ENCODE data around the gene RERE. TPM values are rescaled to one million over a fixed set of nuclear protein-coding genes. Genes with fewer than 3 reads are reported as not detected.
A peak's percentile ranks its signal among the peaks of the same experiment; 100 is the strongest.

Gene RERE
- polyA plus RNA-seq, 1 of the 3 experiments (the other 2 are of a cell fraction), result 8.1 TPM

GRCh38 chr1:8858112-8858668 is 40.8 kb upstream of the RERE start:
- no peaks in the 10 kb centered on the region for H3K9me3 ChIP-seq
- CTCF ChIA-PET, result interaction anchor here (0.8 to 10.9 kb wide), 14 partner anchors 8 to 275 kb away, joined by 3 to 107 read pairs (median 3); partner anchors contain the start of gene ENO1
- peaks cover 33 to 45% of the 10 kb centered on the region in 2 experiments for H3K36me3 ChIP-seq (replicated peaks in 1 of 2; ENCODE audit: control insufficient read depth in 1 of 2, insufficient read depth in 2 of 2, low read length in 1 of 2)
- no peaks in the 10 kb centered on the region for H3K27me3 ChIP-seq (ENCODE audit: insufficient read depth)
- H3K4me1 ChIP-seq (ENCODE audit: control insufficient read depth in 1 of 2, insufficient read depth in 2 of 2, low read depth in 1 of 2, low read length in 1 of 2), result no peaks in the 10 kb centered on the region; a peak in 1 of 4 replicates
- no peak for DNase-seq
- 43% methylated on average over 2 of the region's 2 CpGs for WGBS (ENCODE audit: low lambda C conversion rate)
- H3K79me2 ChIP-seq (ENCODE audit: insufficient read depth), result peaks cover 19% of the 10 kb centered on the region; the same call in 1 of the 2 replicates
- H3K27ac ChIP-seq (ENCODE audit: low read depth in 2 of 2, low read length in 1 of 2), result peak overlapping the region; percentile 17 to 75; a peak in 3 of 4 replicates
- POLR2A ChIA-PET, result interaction anchor here (1.5 kb wide), 1 partner anchor 9 kb away, joined by 3 read pairs; no protein-coding TSS in a partner anchor
- peaks cover 46% of the 10 kb centered on the region for H4K20me1 ChIP-seq (ENCODE audit: insufficient read depth)
- H3F3A ChIP-seq (replicated peaks; ENCODE audit: insufficient read depth), result peaks cover 68% of the 10 kb centered on the region
- no peak overlapping the region for H2AFZ ChIP-seq (ENCODE audit: low read depth)
- H3K9ac ChIP-seq, result no peak overlapping the region
- H3K4me3 ChIP-seq (ENCODE audit: low read depth in 2 of 2, low read length in 1 of 2), result no peak overlapping the region
- no peak overlapping the region; the same call in 1 of the 2 replicates for H3K4me2 ChIP-seq
- TF ChIP-seq RCOR1 (IDR thresholded peaks at IDR 0.05; ENCODE audit: low read length) (no peak), POLR2AphosphoS5 (IDR thresholded peaks at IDR 0.05; ENCODE audit: low read depth, low read length) (peak; percentile 48), FOXM1 (IDR thresholded peaks at IDR 0.05; ENCODE audit: low read depth) (no peak), EZH2phosphoT487 (IDR thresholded peaks at IDR 0.05; ENCODE audit: borderline replicate concordance, low read depth) (no peak), JUND (IDR thresholded peaks at IDR 0.05) (peak; percentile 8; the same call in 1 of the 2 replicates), YY1 (IDR thresholded peaks at IDR 0.05; ENCODE audit: low read depth) (no peak), IRF3 (IDR thresholded peaks at IDR 0.05; ENCODE audit: low read depth, low read length) (no peak), NFIC (IDR thresholded peaks at IDR 0.05; ENCODE audit: borderline replicate concordance) (peak; percentile 18; the same call in 1 of the 2 replicates), TAF1 (IDR thresholded peaks at IDR 0.05; ENCODE audit: borderline replicate concordance, low read depth, low read length) (no peak), GATA2 (CRISPR knock-in tag; IDR thresholded peaks at IDR 0.05) (no peak), TCF12 (IDR thresholded peaks at IDR 0.05) (peak; percentile 54), CHD2 (IDR thresholded peaks at IDR 0.05; ENCODE audit: low read length, partially characterized antibody) (no peak), GABPA (IDR thresholded peaks at IDR 0.05; ENCODE audit: low read depth) (no peak)
- TF ChIP-seq, protein P1, sequence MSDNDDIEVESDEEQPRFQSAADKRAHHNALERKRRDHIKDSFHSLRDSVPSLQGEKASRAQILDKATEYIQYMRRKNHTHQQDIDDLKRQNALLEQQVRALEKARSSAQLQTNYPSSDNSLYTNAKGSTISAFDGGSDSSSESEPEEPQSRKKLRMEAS (IDR thresholded peaks at IDR 0.05; ENCODE audit: low read depth), result no peak
- TF ChIP-seq, protein P2, sequence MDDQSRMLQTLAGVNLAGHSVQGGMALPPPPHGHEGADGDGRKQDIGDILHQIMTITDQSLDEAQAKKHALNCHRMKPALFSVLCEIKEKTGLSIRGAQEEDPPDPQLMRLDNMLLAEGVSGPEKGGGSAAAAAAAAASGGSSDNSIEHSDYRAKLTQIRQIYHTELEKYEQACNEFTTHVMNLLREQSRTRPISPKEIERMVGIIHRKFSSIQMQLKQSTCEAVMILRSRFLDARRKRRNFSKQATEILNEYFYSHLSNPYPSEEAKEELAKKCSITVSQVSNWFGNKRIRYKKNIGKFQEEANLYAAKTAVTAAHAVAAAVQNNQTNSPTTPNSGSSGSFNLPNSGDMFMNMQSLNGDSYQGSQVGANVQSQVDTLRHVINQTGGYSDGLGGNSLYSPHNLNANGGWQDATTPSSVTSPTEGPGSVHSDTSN (IDR thresholded peaks at IDR 0.05), result peak; percentile 84
- no peaks in the 10 kb centered on the region for H3K9me2 ChIP-seq

All from SK-N-SH (cell line).